HUES48 (cell line): ENCODE measurements around the gene C9orf152.
"Not testable (repeated sequence)": the region's sequence is repeated elsewhere in the genome, so short reads cannot be mapped to it uniquely, and the experiment has no call there.

Experiments used
- H3K27ac ChIP-seq: one replicate; pipeline ENCODE4 v1.7.0; 2013; ENCODE audit warnings: low read depth, low read length, inconsistent platforms
- H3K27me3 ChIP-seq: 2 replicates; pipeline ENCODE4 v1.6.1; 2013; ENCODE audit warnings: mild to moderate bottlenecking, low read length; ENCODE audit not compliant: control insufficient read depth, insufficient read depth
- H3K36me3 ChIP-seq: 2 replicates; pipeline ENCODE4 v1.6.1; 2013; ENCODE audit warnings: low read length; ENCODE audit not compliant: control insufficient read depth, insufficient read depth
- H3K4me1 ChIP-seq: 2 replicates; pipeline ENCODE4 v1.6.1; 2013; ENCODE audit warnings: mild to moderate bottlenecking, low read length; ENCODE audit not compliant: control insufficient read depth, insufficient read depth
- H3K4me3 ChIP-seq: 2 replicates; pipeline ENCODE4 v1.5.1; 2013; ENCODE audit warnings: mild to moderate bottlenecking, low read depth, low read length
- H3K9ac ChIP-seq: 2 replicates; pipeline ENCODE4 v1.6.1; 2013; ENCODE audit warnings: mild to moderate bottlenecking, low read depth, low read length, moderate library complexity
- H3K9me3 ChIP-seq: 2 replicates; pipeline ENCODE4 v1.6.1; 2013; ENCODE audit warnings: low read length; ENCODE audit not compliant: control insufficient read depth, insufficient read depth

Gene C9orf152

DNA sequence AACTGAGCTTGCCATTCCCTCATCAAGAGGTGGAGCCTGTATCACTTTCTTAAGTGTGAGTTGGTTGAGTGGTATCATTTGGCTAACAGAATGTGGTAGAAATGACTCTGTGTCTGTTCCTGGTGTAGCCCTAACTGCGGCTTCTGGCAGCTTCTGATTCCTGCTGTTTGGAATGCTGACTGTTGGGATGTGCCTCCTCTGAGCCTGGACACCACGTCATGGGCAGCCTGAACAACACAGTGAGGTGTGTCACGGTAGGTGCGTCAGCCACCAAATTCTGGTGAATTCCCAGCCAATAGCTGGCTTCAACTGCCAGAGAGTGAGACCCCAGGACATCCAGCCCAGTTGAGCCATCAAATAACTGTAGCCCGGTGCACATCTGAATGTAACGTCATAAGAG is 6.1 kb upstream of the C9orf152 start:
- Histone ChIP-seq H3K9ac (no peak overlapping the region), H3K4me3 (no peak overlapping the region), H3K27ac (no peak overlapping the region)

DNA sequence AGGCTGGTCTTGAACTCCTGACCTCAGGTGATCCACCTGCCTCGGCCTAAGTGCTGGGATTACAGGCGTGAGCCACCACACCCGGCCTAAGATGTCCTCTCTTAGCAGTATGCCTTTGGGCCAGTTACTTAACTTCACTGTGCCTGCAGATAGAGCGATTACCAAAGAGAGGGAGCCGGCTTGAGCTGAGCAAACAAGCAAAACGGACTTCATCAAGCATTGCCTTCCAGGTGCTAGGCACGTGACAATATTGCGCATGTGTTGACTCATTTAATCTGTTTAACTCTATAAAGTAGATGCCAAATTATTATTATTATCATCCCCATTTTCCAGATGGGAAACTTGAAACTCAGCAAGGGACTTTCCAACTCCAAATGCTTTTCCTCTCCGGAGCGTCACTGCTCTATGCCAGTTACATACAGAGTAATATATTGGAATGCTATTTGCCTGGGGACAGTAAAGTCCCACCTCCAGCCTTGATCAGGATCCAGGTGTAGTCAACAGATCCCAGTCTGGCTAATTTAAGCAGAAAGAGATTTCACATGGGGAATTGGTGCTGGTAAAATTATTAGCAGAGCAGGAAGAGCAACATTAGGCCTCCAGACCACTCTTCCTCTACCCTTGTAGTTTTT is 5.6 kb upstream of the C9orf152 start:
- H3K9ac ChIP-seq = no peak overlapping the region
- H3K4me1 ChIP-seq = no peaks in the 10 kb centered on the region
- H3K27me3 ChIP-seq = no peaks in the 10 kb centered on the region
- H3K27ac ChIP-seq = no peak overlapping the region
- no peak overlapping the region for H3K4me3 ChIP-seq
- H3K36me3 ChIP-seq = no peaks in the 10 kb centered on the region
- H3K9me3 ChIP-seq = no peaks in the 10 kb centered on the region

More for the DNA sequence above, 6.1 kb upstream of the C9orf152 start:
- H3K27me3 ChIP-seq = no peaks in the 10 kb centered on the region
- H3K4me1 ChIP-seq = no peaks in the 10 kb centered on the region
- no peaks in the 10 kb centered on the region for H3K9me3 ChIP-seq
- no peaks in the 10 kb centered on the region for H3K36me3 ChIP-seq

DNA sequence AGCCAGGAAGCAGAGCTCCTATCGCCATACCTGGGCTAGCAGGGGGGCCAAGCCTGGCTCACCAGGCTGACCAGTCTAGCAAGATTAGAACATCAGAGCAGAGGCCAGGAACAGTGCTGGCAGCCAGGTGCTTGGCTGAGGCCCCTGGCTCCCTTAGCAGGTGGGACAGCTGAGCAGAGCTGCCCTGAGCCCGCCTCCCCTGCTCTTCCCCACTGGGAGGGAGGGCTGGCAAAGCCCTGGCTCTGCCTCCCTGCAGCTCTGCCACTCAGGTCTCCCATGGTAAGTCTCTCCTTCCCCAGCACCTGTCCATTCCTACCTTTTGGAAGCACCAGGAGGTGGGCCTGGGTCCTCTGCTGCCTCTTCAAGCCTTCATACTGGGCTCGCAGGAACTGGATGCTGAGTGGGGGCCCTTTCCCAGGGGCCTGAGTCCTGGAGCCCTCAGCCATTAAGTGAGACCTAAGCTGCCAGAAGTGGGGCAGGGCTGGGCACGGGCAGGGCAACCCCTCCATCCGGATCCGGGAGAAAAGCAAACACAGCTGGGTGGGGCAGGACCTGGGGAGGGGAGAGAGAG is 803 bp downstream of the C9orf152 start:
- H3K36me3 ChIP-seq = no peaks in the 10 kb centered on the region
- H3K9ac ChIP-seq = no peak overlapping the region
- no peaks in the 10 kb centered on the region for H3K4me1 ChIP-seq
- no peaks in the 10 kb centered on the region for H3K27me3 ChIP-seq
- no peaks in the 10 kb centered on the region for H3K9me3 ChIP-seq
- no peak overlapping the region for H3K4me3 ChIP-seq
- no peak overlapping the region for H3K27ac ChIP-seq

DNA sequence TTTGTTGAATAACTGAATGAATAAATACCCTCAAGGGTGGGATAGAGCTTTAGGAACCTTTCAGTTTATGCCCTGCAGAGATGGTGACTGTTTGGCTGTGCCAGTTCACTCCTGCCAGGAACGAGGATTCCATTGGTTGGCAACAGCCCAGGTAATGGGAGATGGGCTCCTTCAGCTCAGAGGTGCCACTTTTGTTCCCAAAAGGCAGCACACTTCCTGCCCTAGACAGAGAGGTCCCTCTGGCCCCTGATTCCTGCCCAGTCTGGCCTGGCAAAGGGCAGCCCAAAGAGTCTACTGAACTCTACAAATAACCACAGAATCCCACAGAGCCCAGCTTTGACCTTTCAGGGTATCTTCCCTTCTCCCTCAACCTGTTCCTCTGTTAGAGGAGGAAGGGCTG is 1.6 kb downstream of the C9orf152 start:
- Histone ChIP-seq H3K27ac (no peak overlapping the region), H3K27me3 (no peaks in the 10 kb centered on the region), H3K9ac (no peak overlapping the region), H3K9me3 (no peaks in the 10 kb centered on the region), H3K4me1 (no peaks in the 10 kb centered on the region), H3K4me3 (no peak overlapping the region), H3K36me3 (no peaks in the 10 kb centered on the region)

DNA sequence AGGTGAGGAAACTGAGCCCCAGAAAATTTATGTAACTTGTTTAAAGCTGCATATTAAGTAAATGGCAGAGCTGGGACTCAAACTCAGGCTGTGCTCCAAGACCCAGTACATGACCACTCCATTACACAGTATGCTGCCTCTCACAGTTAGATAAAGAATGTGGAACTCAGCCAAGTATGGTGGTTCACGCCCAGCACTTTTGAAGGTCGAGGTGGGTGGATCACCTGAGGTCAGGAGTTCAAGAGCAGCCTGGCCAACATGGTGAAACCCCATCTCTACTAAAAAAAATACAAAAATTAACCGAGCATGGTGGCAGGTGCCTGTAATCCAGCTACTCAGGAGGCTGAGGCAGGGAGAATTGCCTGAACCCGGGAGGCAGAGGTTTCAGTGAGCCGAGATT is 2.3 kb downstream of the C9orf152 start:
- H3K4me3 ChIP-seq, H3K4me1 ChIP-seq, H3K9ac ChIP-seq, H3K36me3 ChIP-seq, H3K27me3 ChIP-seq, H3K9me3 ChIP-seq, H3K27ac ChIP-seq: not testable (repeated sequence)

DNA sequence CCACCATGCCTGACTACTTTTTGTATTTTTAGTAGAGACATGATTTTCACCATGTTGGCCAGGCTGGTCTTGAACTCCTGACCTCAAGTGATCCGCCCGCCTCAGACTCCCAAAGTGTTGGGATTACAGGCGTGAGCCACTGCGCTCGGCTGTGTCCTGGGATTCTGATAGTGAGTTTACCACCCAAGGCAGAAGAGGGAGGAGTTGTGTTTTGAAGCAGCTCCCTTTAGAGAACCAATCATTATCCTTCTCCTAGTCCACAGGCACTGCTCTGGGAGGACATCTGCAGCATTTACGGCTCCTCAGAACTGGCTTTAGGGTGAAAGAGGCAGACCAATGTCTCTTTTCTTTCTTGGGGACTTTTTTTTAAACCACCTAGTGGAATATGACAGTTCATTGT is 5.7 kb downstream of the C9orf152 start:
- no peaks in the 10 kb centered on the region for H3K9me3 ChIP-seq
- H3K27ac ChIP-seq = no peak overlapping the region
- no peaks in the 10 kb centered on the region for H3K4me1 ChIP-seq
- no peak overlapping the region for H3K9ac ChIP-seq
- no peak overlapping the region for H3K4me3 ChIP-seq
- H3K36me3 ChIP-seq = no peaks in the 10 kb centered on the region
- no peaks in the 10 kb centered on the region for H3K27me3 ChIP-seq

DNA sequence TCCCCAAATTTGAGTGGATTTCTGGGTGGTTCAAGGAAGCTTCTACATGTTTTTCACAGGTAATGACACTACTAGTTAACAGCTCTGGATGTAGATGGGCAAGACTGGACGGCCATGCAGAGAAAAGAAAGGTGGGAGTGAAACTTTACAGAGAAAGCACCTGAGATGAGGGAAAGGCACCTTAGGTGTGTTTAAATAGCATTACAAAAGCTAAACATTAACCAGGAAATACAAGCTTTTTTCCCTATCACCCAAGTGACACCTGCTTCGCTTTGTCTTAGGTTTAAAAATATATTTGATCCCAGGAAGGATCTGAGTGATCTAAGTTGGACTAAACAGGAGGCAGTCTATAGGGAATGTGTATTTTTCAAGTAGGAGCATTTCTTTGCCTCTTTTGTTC is 8.3 kb downstream of the C9orf152 start:
- H3K4me1 ChIP-seq = no peaks in the 10 kb centered on the region
- H3K27ac ChIP-seq = no peak overlapping the region
- H3K9me3 ChIP-seq = no peaks in the 10 kb centered on the region

DNA sequence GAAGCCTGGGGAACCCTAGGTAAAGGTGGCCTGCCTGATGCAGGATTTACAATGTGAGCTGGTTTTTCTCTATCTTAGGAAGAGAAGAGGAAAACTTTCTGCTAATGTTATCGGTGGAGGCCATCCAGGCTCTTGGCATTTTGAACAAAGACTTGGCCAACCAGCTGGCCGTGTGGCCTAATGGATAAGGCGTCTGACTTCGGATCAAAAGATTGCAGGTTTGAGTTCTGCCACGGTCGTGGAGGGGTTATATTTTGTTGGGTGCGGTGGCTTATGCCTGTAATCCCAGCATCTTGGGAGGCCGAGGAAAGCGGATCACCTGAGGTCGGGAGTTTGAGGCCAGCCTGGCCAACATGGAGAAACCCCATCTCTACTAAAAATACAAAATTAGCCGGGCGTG is 9.6 kb downstream of the C9orf152 start:
- no peaks in the 10 kb centered on the region for H3K9me3 ChIP-seq
- H3K4me1 ChIP-seq = no peaks in the 10 kb centered on the region
- H3K27ac ChIP-seq = no peak overlapping the region
- H3K27me3 ChIP-seq = no peaks in the 10 kb centered on the region
- no peaks in the 10 kb centered on the region for H3K36me3 ChIP-seq
- no peak overlapping the region for H3K4me3 ChIP-seq
- H3K9ac ChIP-seq = no peak overlapping the region

More for the DNA sequence above, 8.3 kb downstream of the C9orf152 start:
- no peak overlapping the region for H3K4me3 ChIP-seq
- no peaks in the 10 kb centered on the region for H3K27me3 ChIP-seq
- H3K36me3 ChIP-seq = no peaks in the 10 kb centered on the region
- H3K9ac ChIP-seq = no peak overlapping the region

DNA sequence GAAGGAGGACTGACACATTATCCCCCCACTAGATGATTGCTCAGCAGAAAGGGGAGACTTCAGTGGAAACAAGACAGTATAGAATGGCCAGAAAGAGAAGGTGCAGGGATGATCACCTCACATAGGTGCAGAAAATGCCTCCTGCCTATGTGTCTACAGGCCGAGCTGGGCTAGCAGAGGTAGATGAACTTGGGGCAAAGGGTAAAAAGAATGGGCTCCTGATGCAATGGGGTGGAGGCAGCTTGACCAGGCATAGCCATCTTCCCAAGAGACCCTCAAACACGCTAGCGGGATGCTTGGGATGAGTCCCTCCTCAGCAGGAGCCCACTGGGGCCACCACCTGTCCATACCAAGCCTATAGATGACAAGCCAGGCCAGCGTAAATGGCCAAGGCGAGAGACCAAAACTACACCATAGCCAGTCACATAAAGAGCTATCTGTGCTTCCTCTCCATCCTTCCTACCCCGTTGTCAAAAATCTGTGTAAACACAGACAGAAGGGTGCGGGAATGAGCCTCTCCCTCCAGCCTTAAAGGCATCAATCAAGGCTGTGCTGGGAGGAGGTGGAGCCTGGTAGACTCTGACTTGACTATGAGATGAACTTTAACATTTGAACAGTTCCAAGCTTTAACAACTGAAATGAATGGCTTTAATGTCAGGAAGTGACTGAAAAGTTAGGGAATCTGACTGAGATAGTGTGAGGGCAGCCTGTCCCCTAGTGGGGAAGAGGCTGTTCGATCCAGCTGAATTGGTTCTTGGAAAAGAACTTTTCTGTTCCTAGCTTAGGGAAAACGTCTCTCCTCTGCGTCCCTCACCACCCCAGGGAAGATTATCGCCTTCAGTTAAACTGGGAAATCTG is 10.4 kb downstream of the C9orf152 start:
- Histone ChIP-seq H3K4me3 (no peak overlapping the region), H3K36me3 (no peaks in the 10 kb centered on the region), H3K9ac (no peak overlapping the region), H3K27me3 (no peaks in the 10 kb centered on the region), H3K27ac (no peak overlapping the region), H3K4me1 (no peaks in the 10 kb centered on the region), H3K9me3 (no peaks in the 10 kb centered on the region)

DNA sequence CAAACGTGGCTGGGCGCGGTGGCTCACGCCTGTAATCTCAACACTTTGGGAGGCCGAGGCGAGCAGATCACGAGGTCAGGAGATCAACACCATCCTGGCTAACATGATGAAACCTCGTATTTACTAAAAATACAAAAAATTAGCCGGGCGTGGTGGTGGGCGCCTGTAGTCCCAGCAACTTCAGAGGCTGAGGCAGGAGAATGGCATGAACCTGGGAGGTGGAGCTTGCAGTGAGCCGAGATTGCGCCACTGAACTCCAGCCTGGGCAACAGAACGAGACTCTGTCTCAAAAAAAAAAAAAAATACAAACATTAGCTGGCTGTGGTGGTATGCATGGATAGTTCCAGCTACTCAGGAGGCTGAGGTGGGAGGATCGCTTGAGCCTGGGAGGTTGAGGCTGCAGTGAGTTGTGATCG is 11.9 kb downstream of the C9orf152 start:
- not testable (repeated sequence) for H3K4me1 ChIP-seq, H3K27me3 ChIP-seq, H3K27ac ChIP-seq, H3K36me3 ChIP-seq, H3K9ac ChIP-seq, H3K4me3 ChIP-seq, H3K9me3 ChIP-seq

DNA sequence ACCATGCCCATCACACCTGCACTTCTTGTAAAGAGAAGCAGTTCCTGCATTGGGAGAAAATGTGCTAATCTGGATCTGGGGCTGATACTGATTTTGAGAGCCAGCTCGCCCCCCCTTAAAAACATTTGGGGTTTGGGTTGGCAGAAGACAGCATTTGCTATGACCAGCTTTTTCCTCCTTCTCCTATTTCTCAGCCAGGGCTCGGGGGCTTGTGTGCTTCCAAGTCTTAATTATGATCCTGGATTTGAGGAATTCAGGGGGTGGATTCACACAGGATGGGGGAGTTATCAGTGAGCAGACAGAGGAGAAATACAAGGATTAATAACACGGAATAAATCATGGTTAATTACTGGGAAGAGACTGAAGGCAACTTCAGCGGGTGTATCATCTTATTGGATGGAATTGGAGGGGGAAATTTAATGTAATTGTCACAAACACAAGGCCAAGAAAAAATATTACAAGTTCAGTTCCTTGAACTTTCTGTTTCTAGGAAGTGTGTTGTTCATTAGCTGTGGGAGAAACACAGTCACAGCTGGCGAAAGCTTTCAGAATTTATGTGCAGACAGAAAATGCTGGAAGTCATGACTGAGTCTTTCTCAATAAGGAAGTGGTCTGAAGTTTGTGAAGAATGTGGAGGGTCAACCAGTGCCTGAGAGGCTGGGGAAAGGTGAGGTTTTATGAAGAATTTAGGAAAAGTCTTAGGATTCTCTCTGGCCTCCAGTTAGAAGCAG is 15.3 kb downstream of the C9orf152 start:
- Histone ChIP-seq H3K4me3 (no peak overlapping the region), H3K4me1 (no peaks in the 10 kb centered on the region), H3K9ac (no peak overlapping the region), H3K36me3 (no peaks in the 10 kb centered on the region), H3K27me3 (no peaks in the 10 kb centered on the region), H3K27ac (no peak overlapping the region), H3K9me3 (no peaks in the 10 kb centered on the region)
